ENCODE measurements around the gene AGMO. TPM values are rescaled to one million over a fixed set of nuclear protein-coding genes. Genes with fewer than 3 reads are reported as not detected.

AGMO gene
- not detected for total RNA-seq

DNA sequence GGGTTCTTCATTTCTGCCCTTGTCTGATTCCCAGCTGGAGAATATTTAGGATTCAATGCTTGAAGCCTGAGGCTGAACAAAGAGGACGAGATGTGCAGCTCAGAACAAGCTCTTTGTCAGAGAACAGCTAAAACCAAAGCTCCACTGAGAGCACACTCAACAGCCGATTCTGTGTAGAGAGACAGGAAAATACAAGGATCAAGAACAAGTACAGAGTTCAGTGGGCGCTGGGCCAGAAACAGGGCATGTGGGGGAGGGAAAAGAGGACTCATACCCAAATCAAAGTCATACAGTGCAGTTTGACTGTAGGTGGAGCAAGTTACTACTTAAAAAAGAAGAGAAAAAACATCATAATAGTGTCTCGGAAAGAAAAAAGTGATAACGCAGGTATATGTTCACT, at the start of gene AGMO:
Gene AGMO, minus strand, starts transcription at position 181 of the 400 bp plus-strand sequence.
- no peaks in the 10 kb centered on the region for H3K27me3 Mint-ChIP-seq
- H3K27ac Mint-ChIP-seq, result no peak within 1 kb of the TSS
- peaks cover 1% of the 10 kb centered on the region for H3K9me3 Mint-ChIP-seq
- no peaks in the 10 kb centered on the region for H3K36me3 Mint-ChIP-seq
- no peaks in the 10 kb centered on the region for H3K4me1 Mint-ChIP-seq
- DNase-seq, result no peak
- H3K4me3 Mint-ChIP-seq, result no peak within 1 kb of the TSS

DNA sequence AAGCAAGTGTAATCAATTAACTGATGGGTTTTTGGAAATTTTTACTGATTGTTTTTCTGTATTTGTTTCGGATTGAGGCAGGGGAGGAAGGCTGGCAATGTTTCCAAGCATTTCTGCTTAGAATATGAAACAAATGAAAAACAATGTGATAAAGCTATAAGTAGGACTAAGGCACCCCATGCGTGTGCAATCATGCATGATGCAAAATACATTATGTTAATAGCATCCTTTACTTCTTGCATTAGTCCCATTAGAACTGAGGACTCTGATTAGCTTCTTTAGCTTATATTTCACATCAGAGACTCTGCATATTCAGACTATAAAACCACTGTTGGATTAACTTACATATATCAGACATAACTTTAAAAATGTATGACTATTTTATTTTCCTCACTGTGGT, 48.7 kb upstream of the AGMO start:
- DNase-seq, result no peak
- H3K36me3 Mint-ChIP-seq, result no peaks in the 10 kb centered on the region
- H3K4me1 Mint-ChIP-seq, result no peaks in the 10 kb centered on the region
- no peak overlapping the region for H3K27ac Mint-ChIP-seq
- H3K9me3 Mint-ChIP-seq, result no peaks in the 10 kb centered on the region
- H3K27me3 Mint-ChIP-seq, result no peaks in the 10 kb centered on the region
- H3K4me3 Mint-ChIP-seq, result no peak overlapping the region

DNA sequence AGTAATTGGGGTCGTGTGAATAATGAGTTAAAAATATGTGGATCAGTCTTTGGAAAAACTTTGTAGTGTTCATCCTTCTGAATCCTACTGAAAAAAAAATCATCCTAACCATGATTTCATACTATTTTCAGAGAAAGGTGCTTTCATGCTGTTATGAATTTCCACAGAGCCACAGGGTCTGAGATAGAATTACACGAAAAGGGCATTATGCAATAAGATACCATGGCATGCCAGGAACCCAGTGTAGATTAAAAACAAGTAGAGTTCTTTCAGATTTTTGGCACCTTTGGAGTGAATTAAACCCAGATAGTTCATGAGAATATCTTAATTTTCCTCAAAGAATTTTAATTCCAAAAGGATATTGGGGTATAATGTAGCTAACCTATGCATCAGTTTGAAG, 47.5 kb upstream of the AGMO start:
- Mint-ChIP-seq H3K4me1 (no peaks in the 10 kb centered on the region), H3K27ac (no peak overlapping the region), H3K9me3 (no peaks in the 10 kb centered on the region), H3K4me3 (no peak overlapping the region), H3K27me3 (no peaks in the 10 kb centered on the region), H3K36me3 (no peaks in the 10 kb centered on the region)
- DNase-seq, result no peak

DNA sequence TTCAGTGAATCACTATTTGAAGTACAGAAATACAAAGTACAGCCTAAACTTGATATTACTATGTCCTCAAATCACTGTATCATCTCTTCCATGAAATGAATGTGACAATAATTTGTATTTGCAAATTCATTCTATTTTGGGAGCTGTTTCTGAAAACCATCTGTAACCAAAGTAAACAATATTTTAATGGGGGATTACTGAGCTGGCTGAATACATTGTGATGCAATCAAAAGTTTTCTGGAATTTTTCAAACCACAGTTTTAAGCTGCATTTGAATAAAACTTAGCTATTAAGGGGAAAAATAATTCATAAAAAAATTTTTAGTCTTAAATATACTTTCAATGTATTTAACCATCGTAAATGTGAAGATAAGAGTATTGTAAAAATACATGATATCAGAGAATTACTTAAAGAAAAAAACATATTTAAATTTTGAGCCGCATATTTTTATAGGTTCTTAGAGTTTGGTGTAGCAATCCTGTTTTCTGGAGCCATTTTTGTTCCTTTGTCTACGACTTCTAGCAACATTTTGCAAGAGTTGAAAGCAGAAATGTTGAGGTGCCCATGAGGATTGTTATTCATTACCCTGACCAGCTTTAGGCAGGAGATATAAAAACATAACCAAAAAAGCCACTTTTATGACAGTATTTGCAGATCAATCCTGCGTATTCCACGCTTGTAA, 45.9 kb upstream of the AGMO start:
- H3K36me3 Mint-ChIP-seq, result no peaks in the 10 kb centered on the region
- H3K4me3 Mint-ChIP-seq, result no peak overlapping the region
- peaks cover 3% of the 10 kb centered on the region for H3K9me3 Mint-ChIP-seq
- H3K4me1 Mint-ChIP-seq, result no peaks in the 10 kb centered on the region
- DNase-seq, result no peak
- no peak overlapping the region for H3K27ac Mint-ChIP-seq
- H3K27me3 Mint-ChIP-seq, result no peaks in the 10 kb centered on the region

DNA sequence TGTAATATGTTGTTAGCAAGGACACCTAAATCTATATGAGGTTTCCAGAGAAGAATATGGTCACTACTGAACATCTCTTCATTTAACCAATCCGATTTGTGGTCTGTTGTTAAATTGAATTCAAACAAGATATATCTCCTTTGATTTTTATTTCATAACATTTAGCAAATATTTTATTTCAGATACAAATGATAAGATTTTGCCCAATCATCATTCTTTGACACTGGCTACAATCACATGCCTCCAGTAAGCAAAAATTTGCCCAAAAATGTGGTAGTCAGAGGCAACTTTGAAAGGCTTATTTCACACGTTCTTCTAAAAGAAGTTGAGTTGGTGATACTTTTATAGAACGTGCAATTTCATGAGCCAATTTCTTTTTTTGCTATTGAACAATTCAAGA, 44.7 kb upstream of the AGMO start:
- H3K4me1 Mint-ChIP-seq, result no peaks in the 10 kb centered on the region
- H3K9me3 Mint-ChIP-seq, result peaks cover 3% of the 10 kb centered on the region
- no peaks in the 10 kb centered on the region for H3K27me3 Mint-ChIP-seq
- no peak overlapping the region for H3K27ac Mint-ChIP-seq
- H3K4me3 Mint-ChIP-seq, result no peak overlapping the region
- DNase-seq, result no peak
- H3K36me3 Mint-ChIP-seq, result no peaks in the 10 kb centered on the region

DNA sequence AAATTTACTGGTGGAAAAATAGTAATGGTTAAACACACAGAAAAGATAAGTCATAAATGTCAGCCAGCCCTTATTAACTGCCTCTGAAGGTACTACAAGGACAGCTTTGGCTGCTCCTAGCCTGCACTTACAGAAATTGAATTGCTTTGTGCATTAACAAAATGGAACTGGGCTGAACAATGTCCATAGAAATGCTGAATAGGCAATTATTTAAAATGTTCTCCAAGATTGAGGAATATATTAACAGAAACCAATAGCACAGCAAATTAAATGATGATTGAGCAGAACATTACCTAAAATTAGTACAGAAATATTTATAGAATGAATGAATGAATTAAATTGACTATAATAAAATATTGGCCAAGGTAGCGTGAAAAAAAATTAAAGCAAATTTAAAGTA, 42.4 kb upstream of the AGMO start:
- no peaks in the 10 kb centered on the region for H3K4me1 Mint-ChIP-seq
- no peak overlapping the region for H3K27ac Mint-ChIP-seq
- H3K27me3 Mint-ChIP-seq, result no peaks in the 10 kb centered on the region
- H3K9me3 Mint-ChIP-seq, result peaks cover 3% of the 10 kb centered on the region
- no peak overlapping the region for H3K4me3 Mint-ChIP-seq
- no peaks in the 10 kb centered on the region for H3K36me3 Mint-ChIP-seq
- no peak for DNase-seq

DNA sequence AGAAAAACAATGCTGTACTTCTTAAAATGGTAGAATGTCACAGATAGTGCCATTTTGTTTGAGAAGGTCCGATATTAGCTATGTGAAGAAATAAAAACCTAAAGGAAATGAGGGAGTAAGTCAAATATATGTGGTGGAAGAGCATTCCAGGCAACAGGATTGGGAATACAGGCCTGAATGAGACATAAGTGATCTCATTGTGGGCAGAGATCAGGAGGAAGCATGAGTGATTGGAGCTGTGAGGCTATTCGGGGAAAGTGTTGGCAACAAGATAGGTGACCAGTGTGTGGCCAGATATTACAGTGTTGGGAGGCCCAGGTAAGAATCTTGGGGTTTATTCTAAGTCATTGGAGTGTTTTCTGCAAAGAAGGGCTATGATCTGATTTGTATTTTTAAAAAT, 41.3 kb upstream of the AGMO start:
- DNase-seq, result no peak
- H3K4me3 Mint-ChIP-seq, result no peak overlapping the region
- H3K36me3 Mint-ChIP-seq, result no peaks in the 10 kb centered on the region
- H3K27me3 Mint-ChIP-seq, result no peaks in the 10 kb centered on the region
- no peaks in the 10 kb centered on the region for H3K4me1 Mint-ChIP-seq
- peaks cover 3% of the 10 kb centered on the region for H3K9me3 Mint-ChIP-seq
- no peak overlapping the region for H3K27ac Mint-ChIP-seq

DNA sequence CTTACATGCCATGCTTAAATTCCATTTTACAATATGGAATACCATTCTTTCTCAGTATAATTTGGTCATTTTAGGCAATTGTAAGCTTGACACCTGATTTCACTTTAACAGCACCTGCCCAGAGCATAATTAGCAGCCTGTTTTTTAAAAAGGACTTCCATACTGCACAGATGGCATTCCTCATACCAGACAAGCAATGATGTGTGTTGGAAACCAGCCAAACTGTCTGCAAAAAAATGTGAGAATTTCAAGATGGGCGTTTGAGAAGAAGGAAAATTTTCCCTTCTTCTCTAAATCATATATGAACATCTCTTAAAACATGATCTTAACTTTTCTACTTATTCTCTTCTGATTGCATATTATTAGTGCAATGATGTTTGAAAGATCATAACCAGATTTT, 40.4 kb upstream of the AGMO start:
- no peaks in the 10 kb centered on the region for H3K27me3 Mint-ChIP-seq
- H3K36me3 Mint-ChIP-seq, result no peaks in the 10 kb centered on the region
- no peak overlapping the region for H3K27ac Mint-ChIP-seq
- no peak overlapping the region for H3K4me3 Mint-ChIP-seq
- H3K9me3 Mint-ChIP-seq, result peaks cover 3% of the 10 kb centered on the region
- no peaks in the 10 kb centered on the region for H3K4me1 Mint-ChIP-seq
- DNase-seq, result no peak

DNA sequence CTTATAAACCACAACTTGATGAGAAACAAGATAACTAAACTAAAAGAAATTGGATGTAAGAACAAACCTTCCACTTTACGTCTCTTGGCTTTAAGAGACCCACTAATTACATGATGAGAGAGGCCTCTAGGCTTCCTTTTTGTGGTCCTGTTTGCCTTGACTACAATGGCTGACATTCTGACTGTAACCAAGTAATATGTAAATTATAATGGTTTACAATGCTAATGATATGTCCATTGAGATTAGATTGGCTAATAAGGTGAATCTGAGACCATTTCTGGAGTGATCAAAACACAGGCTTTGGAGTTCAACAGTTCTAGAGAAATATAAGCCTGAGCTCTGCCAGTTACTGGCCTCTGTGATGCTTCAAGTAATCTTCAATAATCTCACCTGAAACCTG, 39.4 kb upstream of the AGMO start:
- Mint-ChIP-seq H3K27me3 (no peaks in the 10 kb centered on the region), H3K36me3 (no peaks in the 10 kb centered on the region), H3K4me1 (no peaks in the 10 kb centered on the region), H3K27ac (no peak overlapping the region), H3K9me3 (peaks cover 3% of the 10 kb centered on the region), H3K4me3 (no peak overlapping the region)
- no peak for DNase-seq

DNA sequence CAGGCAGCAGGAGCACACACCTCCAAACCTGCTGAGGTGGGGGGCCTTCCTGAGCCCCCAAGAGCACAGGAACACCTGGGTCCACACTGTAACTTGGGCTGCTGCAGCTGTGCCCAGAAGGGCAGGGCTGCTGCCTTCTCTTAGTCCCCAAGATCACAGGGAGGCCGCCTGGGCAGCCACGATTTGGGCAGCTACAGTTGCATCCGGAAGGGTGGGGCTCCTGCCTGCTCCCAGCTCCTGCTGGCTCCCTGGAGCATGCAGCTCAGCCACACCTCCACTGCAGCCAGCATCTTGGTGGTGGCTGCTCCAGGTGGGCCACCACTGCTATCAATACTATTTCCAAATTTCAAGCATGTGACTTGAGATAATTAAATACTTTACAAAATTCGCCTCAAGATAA, 38.5 kb upstream of the AGMO start:
- Mint-ChIP-seq H3K27ac (no peak overlapping the region), H3K9me3 (peaks cover 3% of the 10 kb centered on the region), H3K4me3 (no peak overlapping the region), H3K27me3 (no peaks in the 10 kb centered on the region), H3K4me1 (no peaks in the 10 kb centered on the region), H3K36me3 (no peaks in the 10 kb centered on the region)
- DNase-seq, result no peak

DNA sequence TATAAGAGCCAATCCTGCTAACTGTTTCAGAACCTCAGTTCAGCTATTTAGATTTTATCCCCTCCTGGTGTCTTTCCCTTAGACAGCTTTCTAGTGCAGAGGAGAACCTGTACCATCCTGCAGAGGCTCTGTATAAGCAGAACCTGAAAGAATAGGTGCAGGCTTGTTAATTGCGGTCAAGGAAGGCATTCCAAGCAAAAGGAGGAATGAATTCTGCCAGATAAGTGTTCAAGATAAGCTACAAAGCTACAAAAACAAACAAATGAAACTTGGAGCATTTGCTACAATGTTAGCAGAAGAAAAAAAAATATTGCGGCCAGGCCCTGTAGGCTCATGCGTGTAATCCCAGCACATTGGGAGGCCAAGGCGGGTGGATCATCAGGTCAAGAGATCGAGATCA, 32.6 kb upstream of the AGMO start:
- Mint-ChIP-seq H3K4me1 (no peaks in the 10 kb centered on the region), H3K27ac (no peak overlapping the region), H3K27me3 (no peaks in the 10 kb centered on the region), H3K4me3 (no peak overlapping the region), H3K36me3 (no peaks in the 10 kb centered on the region), H3K9me3 (no peaks in the 10 kb centered on the region)
- no peak for DNase-seq

DNA sequence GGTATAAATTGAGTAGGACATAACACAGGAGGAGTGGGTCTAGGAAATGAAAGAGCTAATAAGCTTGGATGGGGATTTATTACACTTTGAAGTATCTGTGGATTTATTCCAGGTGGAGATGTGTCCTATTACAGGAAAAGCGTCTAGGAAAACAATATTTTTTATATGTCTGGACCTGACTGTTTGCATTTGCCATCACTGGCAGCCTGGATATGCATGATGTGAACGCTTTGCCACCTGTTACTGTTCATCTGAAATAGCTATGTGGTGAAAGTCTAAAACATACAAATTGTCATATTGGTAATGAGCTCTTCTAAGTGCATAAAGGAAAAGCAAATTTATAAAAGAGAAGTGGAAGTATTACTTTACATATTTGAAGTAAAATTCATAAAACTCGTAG, 31.6 kb upstream of the AGMO start:
- Mint-ChIP-seq H3K4me1 (no peaks in the 10 kb centered on the region), H3K9me3 (no peaks in the 10 kb centered on the region), H3K27me3 (no peaks in the 10 kb centered on the region), H3K4me3 (no peak overlapping the region), H3K36me3 (no peaks in the 10 kb centered on the region), H3K27ac (no peak overlapping the region)
- no peak for DNase-seq

DNA sequence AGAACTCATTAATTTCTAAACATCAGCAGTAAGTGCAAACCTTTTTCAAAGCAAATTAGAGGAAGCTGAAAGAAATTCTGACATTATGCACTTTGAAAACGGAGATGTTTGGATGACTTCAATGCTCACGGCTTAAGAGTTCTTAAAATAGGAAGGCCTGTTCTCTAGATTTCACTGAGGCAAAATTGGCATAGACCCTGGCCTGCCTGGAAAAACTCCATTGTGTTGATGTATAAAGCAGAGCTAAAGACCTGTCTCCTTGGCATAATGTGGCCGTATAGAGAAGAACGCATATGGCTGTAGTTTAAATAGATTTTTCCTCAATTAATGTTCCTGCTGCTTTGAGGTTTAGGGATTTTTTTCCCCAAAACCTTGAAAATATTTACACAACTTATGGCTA, 24.5 kb upstream of the AGMO start:
- Mint-ChIP-seq H3K27ac (no peak overlapping the region), H3K4me1 (no peaks in the 10 kb centered on the region), H3K4me3 (no peak overlapping the region), H3K9me3 (peaks cover 5% of the 10 kb centered on the region), H3K27me3 (no peaks in the 10 kb centered on the region), H3K36me3 (no peaks in the 10 kb centered on the region)
- no peak for DNase-seq

DNA sequence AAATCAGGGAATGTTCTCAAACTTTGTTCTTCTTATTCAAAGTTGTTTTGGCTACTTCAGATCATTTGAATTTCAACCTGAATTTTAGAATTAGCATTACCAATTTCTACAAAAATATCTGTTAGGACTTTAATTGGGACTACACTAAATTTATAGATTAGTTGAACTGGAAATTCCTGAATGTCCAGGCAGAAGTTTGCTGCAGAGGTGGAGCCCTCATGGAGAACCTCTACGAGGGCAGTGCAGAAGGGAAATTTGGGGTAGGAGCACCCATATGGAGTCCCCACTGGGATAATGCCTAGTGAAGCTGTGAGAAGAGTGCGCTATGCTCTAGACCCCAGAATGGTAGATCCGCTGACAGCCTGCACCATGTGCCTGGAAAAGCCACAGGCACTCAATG, 22.8 kb upstream of the AGMO start:
- Mint-ChIP-seq H3K36me3 (no peaks in the 10 kb centered on the region), H3K27me3 (no peaks in the 10 kb centered on the region), H3K4me1 (no peaks in the 10 kb centered on the region), H3K9me3 (peaks cover 5% of the 10 kb centered on the region), H3K4me3 (no peak overlapping the region), H3K27ac (no peak overlapping the region)
- DNase-seq, result no peak

DNA sequence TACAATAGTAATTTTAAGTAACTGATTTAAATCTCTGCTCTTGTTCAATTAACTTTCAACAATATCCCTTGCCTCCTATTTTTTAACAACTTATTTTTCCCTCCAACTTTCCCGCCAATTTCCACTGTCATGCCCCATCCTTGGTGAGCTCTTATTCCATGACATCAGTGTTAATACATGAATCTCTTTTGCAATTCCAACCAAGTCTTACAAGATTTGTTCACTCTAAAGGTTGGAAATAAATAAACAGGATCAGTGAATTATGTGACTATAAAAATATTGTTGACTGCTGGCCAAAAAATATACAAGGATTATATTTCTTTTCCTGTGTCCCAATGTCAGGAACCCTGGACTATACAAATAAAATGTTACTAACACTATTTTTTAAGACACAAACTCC, 21.0 kb upstream of the AGMO start:
- no peaks in the 10 kb centered on the region for H3K36me3 Mint-ChIP-seq
- no peaks in the 10 kb centered on the region for H3K27me3 Mint-ChIP-seq
- DNase-seq, result no peak

DNA sequence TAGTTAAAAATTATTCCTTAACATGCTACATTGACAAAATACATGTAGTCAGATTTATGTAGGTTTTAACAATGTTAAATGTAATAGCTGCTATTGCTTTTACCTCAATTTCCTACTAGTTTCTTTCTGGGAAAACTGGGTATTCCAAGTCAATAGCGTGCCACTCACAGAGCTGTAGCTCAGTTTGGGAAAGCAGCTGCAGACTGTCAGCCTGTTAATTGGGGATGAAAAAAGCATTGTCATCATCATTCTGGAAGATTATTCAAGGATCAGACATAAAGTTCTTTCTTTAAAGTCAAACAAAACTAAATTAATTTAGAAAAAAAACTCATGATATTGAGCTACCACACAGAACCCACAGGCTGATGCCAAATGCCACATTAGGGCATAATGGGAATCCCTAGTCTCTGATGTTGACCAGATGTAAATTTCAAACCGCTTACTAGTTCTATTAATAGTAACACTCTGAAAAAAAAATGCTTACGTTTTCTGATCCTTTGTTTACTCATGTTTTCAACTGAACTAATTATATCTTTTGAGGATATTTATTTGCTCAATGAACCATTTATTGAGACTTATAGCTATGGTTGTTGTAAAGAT, 19.6 kb upstream of the AGMO start:
- Mint-ChIP-seq H3K4me1 (no peaks in the 10 kb centered on the region), H3K27me3 (no peaks in the 10 kb centered on the region), H3K9me3 (peaks cover 5% of the 10 kb centered on the region), H3K36me3 (no peaks in the 10 kb centered on the region), H3K27ac (no peak overlapping the region), H3K4me3 (no peak overlapping the region)
- DNase-seq, result no peak

More for the DNA sequence above, 21.0 kb upstream of the AGMO start:
- H3K4me1 Mint-ChIP-seq, result no peaks in the 10 kb centered on the region
- H3K27ac Mint-ChIP-seq, result no peak overlapping the region
- H3K9me3 Mint-ChIP-seq, result peaks cover 5% of the 10 kb centered on the region
- H3K4me3 Mint-ChIP-seq, result no peak overlapping the region

Measured in activated naive CD8-positive, alpha-beta T cell treated with anti-CD3 and anti-CD28 coated beads for 36 hours (primary cell).